SU-DHL-6 (cell line): ENCODE measurements around the gene OSBP2.

Experiments
- EZH2phosphoT487 ChIP-seq: fragments of 200-600 bp; sonication (generic), shearing (Covaris generic); conservative IDR thresholded peaks from 2 replicates; pipeline ENCODE4 v1.6.1; 2018; ENCODE audit warnings: mild to moderate bottlenecking, antibody characterized with exemption, low read length, moderate library complexity, mixed read lengths
- TF ChIP-seq, protein P1 (sequence below): fragments of 200-600 bp; sonication (generic); IDR thresholded peaks from one replicate; pipeline ENCODE4 v1.5.1; 2017; ENCODE audit warnings: antibody characterized with exemption, mild to moderate bottlenecking, low read length, moderate library complexity; ENCODE audit not compliant: insufficient read depth, poor library complexity, severe bottlenecking

DNA sequence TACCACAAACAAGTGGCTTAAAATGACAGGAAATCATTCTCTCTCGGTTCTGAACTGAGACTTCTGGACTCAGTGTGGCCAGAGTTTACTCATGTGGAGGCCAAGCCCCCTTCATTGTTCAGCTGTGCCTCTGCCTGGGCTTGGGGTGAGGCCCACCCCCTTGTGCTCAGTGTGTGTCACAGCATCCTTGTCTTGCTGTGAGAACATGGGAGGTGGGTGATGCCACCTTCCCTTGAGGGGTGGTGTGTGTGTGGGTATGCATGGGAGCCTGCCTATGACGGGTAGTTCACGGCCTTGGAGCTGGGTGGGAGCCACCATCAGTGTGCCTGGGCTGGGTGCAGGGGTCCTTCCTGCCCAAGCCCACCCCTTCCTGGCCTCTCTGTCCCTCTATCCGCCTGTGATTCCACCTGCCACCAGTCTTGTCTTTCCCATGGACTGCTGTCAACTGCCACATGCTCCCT lies 172.2 kb downstream of the OSBP2 start:
- TF ChIP-seq, protein P1, sequence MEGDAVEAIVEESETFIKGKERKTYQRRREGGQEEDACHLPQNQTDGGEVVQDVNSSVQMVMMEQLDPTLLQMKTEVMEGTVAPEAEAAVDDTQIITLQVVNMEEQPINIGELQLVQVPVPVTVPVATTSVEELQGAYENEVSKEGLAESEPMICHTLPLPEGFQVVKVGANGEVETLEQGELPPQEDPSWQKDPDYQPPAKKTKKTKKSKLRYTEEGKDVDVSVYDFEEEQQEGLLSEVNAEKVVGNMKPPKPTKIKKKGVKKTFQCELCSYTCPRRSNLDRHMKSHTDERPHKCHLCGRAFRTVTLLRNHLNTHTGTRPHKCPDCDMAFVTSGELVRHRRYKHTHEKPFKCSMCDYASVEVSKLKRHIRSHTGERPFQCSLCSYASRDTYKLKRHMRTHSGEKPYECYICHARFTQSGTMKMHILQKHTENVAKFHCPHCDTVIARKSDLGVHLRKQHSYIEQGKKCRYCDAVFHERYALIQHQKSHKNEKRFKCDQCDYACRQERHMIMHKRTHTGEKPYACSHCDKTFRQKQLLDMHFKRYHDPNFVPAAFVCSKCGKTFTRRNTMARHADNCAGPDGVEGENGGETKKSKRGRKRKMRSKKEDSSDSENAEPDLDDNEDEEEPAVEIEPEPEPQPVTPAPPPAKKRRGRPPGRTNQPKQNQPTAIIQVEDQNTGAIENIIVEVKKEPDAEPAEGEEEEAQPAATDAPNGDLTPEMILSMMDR: no peak
- TF ChIP-seq EZH2phosphoT487: no peak
